ENCODE data around the gene LRFN4.

DNA sequence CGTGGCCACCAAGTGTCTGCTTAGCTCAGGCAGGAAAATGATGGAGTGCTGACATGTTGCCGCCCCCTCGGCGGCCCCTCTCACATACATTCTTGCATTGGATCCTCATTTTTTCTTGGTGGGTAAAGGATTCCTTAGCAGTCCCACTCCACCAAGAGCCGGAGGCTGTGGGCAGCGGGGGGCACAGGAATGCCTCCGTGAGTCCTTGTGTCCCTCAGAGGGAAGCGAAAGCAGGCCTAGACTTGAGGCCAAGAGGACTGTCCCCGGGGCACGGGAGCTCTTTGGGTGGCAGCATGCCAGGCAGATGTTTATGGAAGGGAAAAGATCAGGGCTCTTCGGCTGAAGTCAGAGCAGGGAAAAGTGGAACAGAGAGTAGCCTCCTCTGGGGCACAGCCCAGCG, 21.6 kb downstream of the LRFN4 start:
- TF ChIP-seq BHLHE40 (IDR thresholded peaks at IDR 0.05; ENCODE audit: borderline replicate concordance in 1 of 2, low read depth in 2 of 2, low read length in 1 of 2) (no peak), CEBPZ (IDR thresholded peaks at IDR 0.05; ENCODE audit: low read depth, low read length) (no peak), EZH2 (IDR thresholded peaks at IDR 0.05; ENCODE audit: borderline replicate concordance, control insufficient read depth, low read depth, low read length) (no peak), ATF7 (IDR thresholded peaks at IDR 0.05; ENCODE audit: low read depth) (no peak), CTCF (IDR thresholded peaks at IDR 0.05 in 2 of 3, conservative IDR thresholded peaks at IDR 0.05 in 1 of 3; ENCODE audit: control insufficient read depth in 2 of 3, extremely low read depth in 1 of 3, insufficient read depth in 1 of 3, low read depth in 3 of 3, low read length in 3 of 3) (no peak), MTA3 (IDR thresholded peaks at IDR 0.05; ENCODE audit: borderline replicate concordance, low read length) (no peak), POLR2AphosphoS5 (IDR thresholded peaks at IDR 0.05; ENCODE audit: low read length) (no peak), JUNB (IDR thresholded peaks at IDR 0.05) (no peak), CHD4 (IDR thresholded peaks at IDR 0.05) (no peak), ZNF207 (IDR thresholded peaks at IDR 0.05; ENCODE audit: borderline replicate concordance) (no peak)
